Bone marrow (tissue), 2 donors: ENCODE data around the gene MTHFD2L.
"Not testable (repeated sequence)": the region's sequence is repeated elsewhere in the genome, so short reads cannot be mapped to it uniquely, and the experiment has no call there.

Experiments
- DNase-seq, 2 donors: peaks; one replicate each; lab custom pipeline; 2025; lab: John Stamatoyannopoulos, UW

MTHFD2L gene

GRCh38 chr4:74189331-74190043, 31.6 kb downstream of the MTHFD2L start:
- peak in 1 of 2 donors; percentile 28 for DNase-seq

- no peak for DNase-seq
Measured at GRCh38 chr4:74190332-74190731, 32.4 kb downstream of the MTHFD2L start.

- DNase-seq, result no peak
Measured at GRCh38 chr4:74190919-74191397, 33.0 kb downstream of the MTHFD2L start.

- no peak for DNase-seq
Measured at GRCh38 chr4:74197080-74197479, 39.2 kb downstream of the MTHFD2L start.

GRCh38 chr4:74202062-74202586, 44.2 kb downstream of the MTHFD2L start:
- no peak for DNase-seq

- DNase-seq, result no peak
Measured at GRCh38 chr4:74203467-74203866, 45.5 kb downstream of the MTHFD2L start.

GRCh38 chr4:74205046-74205445, 47.1 kb downstream of the MTHFD2L start:
- DNase-seq, result no peak

- DNase-seq, result no peak
Measured at GRCh38 chr4:74205559-74205958, 47.6 kb downstream of the MTHFD2L start.

- peak in 1 of 2 donors; percentile 72 for DNase-seq
Measured at GRCh38 chr4:74206088-74206825, 48.3 kb downstream of the MTHFD2L start.

GRCh38 chr4:74214457-74215159, 56.7 kb downstream of the MTHFD2L start:
- DNase-seq, result not testable (repeated sequence)

- not testable (repeated sequence) for DNase-seq
Measured at GRCh38 chr4:74215236-74215635, 57.3 kb downstream of the MTHFD2L start.

- DNase-seq, result no peak
Measured at GRCh38 chr4:74217365-74217764, 59.4 kb downstream of the MTHFD2L start.

- DNase-seq, result no peak
Measured at GRCh38 chr4:74218201-74218600, 60.3 kb downstream of the MTHFD2L start.

GRCh38 chr4:74219240-74219639, 61.3 kb downstream of the MTHFD2L start:
- no peak for DNase-seq

- no peak for DNase-seq
Measured at GRCh38 chr4:74223098-74223497, 65.2 kb downstream of the MTHFD2L start.

GRCh38 chr4:74223801-74224200, 65.9 kb downstream of the MTHFD2L start:
- peak in 1 of 2 donors; percentile 76 for DNase-seq

GRCh38 chr4:74228691-74229640, 71.0 kb downstream of the MTHFD2L start:
- peak in 1 of 2 donors; percentile 37 for DNase-seq

GRCh38 chr4:74230902-74231499, 73.1 kb downstream of the MTHFD2L start:
- DNase-seq, result peak; percentile 20 to 88

- peak in 1 of 2 donors; percentile 71 for DNase-seq
Measured at GRCh38 chr4:74235135-74235534, 77.2 kb downstream of the MTHFD2L start.

GRCh38 chr4:74237425-74237966, 79.6 kb downstream of the MTHFD2L start:
- DNase-seq, result peak in 1 of 2 donors; percentile 7
